AG20443 (cell line): ENCODE data around the gene PTAFR.
A peak's percentile ranks its signal among the peaks of the same experiment; 100 is the strongest.

Experiments
- DNase-seq: peaks from one replicate; pipeline ENCODE4 v3.0.0; 2012; ENCODE audit warnings: low spot score, mixed read lengths

Gene PTAFR, protein sequence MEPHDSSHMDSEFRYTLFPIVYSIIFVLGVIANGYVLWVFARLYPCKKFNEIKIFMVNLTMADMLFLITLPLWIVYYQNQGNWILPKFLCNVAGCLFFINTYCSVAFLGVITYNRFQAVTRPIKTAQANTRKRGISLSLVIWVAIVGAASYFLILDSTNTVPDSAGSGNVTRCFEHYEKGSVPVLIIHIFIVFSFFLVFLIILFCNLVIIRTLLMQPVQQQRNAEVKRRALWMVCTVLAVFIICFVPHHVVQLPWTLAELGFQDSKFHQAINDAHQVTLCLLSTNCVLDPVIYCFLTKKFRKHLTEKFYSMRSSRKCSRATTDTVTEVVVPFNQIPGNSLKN

DNA sequence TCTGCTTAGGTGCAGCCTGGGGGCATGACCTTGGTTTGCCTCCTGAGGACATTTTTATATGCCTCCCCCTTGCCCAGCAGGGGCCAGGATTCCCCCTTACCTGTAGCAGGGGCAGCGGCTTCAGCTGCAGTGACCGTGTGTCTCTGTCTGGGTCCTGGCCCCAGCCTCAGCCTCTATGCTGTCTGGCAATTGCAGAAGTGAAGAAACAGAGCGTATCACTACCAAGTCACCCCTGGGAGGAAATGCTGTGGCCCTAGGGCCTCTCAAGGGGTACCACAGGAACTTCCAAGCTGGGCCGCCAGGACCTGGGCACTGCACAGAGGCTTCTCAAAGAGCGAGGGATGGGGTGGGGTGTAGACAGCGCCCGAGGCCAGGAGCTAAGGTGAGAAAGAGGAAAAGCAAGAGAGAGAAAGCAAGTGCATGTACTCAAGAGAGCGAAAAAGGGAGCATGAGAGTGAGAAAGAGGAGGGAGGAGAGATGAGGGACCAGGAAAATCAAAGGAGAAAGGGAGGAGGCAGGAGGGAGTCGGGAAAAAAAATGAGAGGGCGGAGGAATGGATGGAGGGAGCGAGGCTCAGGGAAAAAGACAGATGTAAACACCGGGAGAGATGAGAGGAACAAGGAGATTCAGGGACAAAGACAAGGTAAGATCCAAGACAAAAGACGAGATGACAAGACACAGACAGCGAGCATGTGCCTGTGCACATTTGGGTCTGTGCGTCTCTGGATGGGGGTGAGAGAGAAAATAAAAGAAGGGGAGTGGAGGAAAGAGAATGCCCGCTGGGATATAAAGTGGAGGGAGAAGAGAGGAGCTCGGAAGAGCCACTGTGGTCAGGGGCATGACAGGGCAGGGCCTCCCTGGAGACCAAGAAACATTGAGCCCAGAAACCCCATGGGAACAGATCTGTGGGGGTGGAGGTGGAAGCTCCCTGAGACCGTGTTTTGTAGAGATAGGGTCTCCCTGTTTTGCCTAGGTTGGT lies at the start of gene PTAFR:
TSS of gene PTAFR (minus strand) at position 199 of the 979 bp plus-strand sequence. CDS start 25,669 bp downstream, outside the sequence.
- no peak for DNase-seq

DNA sequence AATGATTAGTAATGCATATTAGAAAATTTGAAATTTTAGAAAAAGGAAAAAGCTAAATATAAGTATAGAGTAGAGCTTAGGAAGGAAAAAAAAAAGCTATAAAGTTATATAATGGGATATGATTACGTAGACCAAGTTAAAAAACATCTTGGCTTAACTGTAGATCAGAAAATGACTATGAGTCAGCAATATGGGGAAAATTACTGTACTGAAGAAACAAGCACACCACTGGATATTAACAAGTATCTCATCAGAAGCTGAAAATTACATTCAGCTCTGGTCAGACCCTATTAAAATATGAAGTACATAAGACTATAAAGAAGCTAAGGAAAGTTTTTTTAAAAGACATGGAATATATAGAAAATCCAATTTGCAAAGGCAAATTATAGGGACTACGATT lies 36.8 kb upstream of the PTAFR start:
- no peak for DNase-seq

GRCh38 chr1:28209700-28210099 lies 33.2 kb upstream of the PTAFR start:
- DNase-seq = no peak

- DNase-seq = peak; percentile 72
Observed at GRCh38 chr1:28208818-28209441, 32.4 kb upstream of the PTAFR start.

DNA sequence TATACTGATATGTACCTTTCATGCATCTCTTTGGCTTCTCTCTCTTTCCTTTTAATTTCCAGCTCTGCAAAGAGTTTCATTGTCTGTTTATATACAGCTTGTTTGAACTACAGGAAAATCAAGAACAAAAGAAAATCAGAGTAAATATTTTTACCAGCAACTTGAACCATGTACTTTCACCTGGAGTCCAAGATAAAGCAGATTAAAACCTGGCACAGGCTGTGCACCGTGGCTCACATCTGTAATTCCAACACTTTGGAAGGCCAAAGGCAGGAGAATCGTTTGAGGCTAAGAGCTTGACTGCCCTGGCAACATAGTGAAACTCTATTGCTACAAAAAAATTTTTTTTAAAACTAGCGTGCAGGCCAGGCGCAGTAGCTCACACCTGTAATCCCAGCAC lies 28.8 kb upstream of the PTAFR start:
- no peak for DNase-seq

DNA sequence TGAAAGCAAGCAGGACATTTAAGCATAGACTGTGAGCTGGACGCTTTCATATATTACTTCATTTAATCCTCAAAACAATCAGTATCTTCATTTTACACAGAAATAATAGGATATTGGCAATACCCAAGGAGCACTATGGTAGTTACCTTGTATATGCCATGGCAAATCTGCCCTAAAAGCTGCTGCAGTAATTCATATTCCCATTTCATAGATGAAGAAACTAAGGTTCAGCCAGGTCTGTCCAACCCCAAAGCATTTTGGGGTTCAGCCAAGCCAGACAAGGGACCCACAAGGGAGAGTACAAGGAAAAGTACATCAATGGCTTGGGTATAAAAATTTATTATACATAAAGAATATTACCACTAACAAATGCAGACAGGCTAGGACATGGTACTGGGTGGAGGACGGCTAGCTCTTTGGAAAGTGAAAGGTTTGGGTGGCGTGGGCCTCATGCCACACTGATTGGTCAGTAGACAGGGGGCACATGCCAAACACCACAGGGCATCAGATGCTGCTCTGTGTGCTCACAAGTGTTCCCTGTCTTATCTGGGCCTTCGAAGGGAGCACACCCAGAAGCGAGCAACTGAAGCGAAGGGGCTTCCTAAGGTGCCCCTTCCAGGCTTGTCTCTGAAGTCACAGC lies 23.9 kb upstream of the PTAFR start:
- no peak for DNase-seq

DNA sequence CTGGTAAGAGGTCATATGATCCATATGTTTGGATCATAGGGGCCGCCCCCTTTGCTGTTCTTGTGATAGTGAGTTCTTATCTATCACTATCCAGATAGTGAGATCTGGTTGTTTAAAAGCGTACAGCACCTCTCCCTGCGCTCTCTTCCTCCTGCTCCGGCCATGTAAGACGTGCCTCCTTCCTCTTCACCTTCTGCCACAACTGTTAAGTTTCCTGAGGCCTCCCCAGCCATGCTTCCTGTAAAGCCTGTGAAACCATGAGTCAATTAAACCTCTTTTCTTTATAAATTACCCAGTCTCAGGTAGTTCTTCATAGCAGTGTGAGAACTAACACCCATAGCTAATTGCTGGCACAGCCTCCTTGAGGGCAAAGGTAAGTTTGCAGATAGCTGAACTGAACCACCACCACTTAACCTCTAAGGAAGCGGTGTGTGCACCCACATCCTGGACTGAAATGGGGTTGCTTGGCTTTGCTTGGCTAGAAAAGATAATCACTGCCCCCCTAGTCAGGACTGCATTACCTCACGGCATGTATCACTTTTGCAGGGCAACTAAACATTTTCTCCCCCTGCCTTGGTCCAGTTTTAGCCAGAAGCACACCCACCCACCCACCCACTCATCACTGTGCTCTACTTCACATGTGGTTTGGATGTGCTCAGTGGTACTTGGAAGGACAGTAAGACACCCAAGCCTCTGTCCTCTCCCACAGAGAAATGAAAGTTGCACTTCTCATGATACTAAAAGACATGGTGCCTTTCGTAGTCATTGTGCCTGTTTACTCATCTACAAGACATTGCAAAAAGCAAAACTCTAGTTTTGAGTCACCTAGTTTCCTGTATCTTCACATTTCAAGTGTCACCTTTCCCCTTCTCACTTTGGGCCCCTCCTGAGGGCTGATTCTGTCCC lies 23.1 kb upstream of the PTAFR start:
- DNase-seq = no peak

GRCh38 chr1:28197682-28198415 lies 21.4 kb upstream of the PTAFR start:
- no peak for DNase-seq

GRCh38 chr1:28196330-28196729 lies 19.8 kb upstream of the PTAFR start:
- no peak for DNase-seq

DNA sequence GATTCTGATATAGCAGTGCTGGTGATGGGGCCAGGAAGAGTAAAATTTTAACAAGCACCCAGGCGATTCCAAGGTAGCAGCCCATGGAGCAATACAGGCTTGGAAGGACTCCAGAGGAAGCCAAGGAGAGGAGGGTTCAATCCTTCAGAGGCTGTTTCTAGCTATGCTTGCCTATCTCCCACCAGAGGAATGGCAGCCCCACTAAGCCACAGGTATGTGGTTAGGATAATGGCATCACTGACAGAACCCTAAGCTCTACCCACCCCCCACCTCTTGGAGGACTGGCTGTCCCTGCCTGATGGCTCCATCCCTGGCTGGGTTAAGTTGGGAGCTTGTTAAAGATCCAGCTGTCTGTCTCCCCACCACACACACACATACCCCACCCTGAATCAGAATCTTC lies 19.3 kb upstream of the PTAFR start:
- no peak for DNase-seq

- no peak for DNase-seq
Observed at GRCh38 chr1:28194326-28195035, 18.0 kb upstream of the PTAFR start.

- DNase-seq = no peak
Observed at GRCh38 chr1:28193701-28194161, 17.2 kb upstream of the PTAFR start.

- no peak for DNase-seq
Observed at GRCh38 chr1:28190996-28191645, 14.6 kb upstream of the PTAFR start.

DNA sequence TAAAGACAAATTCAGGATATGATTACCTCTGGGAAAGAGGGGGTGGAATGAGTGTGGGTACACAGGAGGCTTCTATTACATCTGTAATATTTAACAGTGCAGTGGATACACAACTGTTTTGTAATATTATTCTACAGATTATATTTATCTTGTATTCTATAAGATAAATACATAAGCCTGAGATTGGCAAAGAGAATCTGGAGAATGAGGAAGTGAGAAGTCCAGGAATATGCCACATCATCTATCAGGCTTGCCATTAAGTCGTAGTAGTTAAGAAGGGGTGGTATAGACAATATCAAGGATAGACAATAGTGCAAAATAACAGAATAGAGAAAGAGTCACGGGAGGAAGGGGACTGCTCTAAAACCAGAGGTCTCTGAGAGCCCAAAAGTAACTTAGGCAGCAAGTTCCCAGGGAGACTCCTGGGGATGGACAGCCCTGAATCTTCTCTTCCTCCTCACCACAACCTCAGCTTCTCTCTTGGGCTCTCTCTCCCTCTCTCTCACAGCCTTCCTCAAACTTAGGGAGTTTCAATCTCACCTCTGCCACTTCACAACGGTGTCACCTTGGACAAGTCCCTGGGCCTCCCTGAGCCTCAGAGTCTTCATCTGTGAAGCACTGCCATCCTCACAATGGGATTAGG lies 14.0 kb upstream of the PTAFR start:
- DNase-seq = no peak

DNA sequence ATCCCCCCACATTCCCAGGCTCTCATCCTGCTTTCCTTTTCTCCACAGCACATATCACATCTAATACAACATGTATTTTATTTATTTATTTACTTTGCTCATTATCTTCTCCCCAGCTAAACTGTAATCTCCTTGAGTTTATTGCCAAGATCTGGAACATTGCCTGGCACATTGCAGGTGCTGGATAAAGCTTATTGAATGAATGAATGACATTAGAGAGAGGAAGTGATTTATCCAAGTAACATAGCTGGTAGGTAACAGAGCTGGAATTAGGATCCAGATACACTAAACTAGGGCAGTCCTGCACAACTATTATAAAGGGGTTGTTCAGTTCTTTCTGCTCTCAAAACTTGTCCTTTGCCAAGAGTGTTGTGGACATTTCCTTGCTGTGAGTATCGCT lies 8.6 kb upstream of the PTAFR start:
- DNase-seq = no peak

- no peak for DNase-seq
Observed at GRCh38 chr1:28180306-28181305, 4.1 kb upstream of the PTAFR start.
